IMR-90 (cell line): ENCODE measurements around the gene AGAP1. TPM values are rescaled to one million over a fixed set of nuclear protein-coding genes. Genes with fewer than 3 reads are reported as not detected.

Source experiments
- ATAC-seq: fragments of 200-7000 bp; cut with Tn5 transposase; 2 replicates; pipeline ENCODE4 v1.9.1; 2020; ENCODE audit warnings: low read depth, mild to moderate bottlenecking, moderate library complexity
- BruUV-seq: library from RNA; stranded (reverse); fragments of 400-500 nt; replicated peaks from 2 replicates; lab custom pipeline; 2021; lab: Mats Ljungman, UMichigan
- CTCF ChIA-PET: fragments of 300-600 bp; formaldehyde crosslinking; extraction: SDS; loops from one replicate; lab custom pipeline; 2021; ENCODE audit warnings: antibody characterized with exemption; lab: Yijun Ruan, JAX
- POLR2A ChIA-PET: fragments of 300-600 bp; sonication (Branson Sonifier 250); formaldehyde crosslinking; loops from one replicate; lab custom pipeline; 2022; ENCODE audit warnings: antibody characterized with exemption; ENCODE audit not compliant: unreplicated experiment; lab: Charles Lee
- DNase-seq: peaks from one replicate; pipeline ENCODE4 v3.0.0; 2013
- H2AFZ ChIP-seq: replicated peaks from 2 replicates; pipeline ENCODE3; 2013; ENCODE audit warnings: low read length, mild to moderate bottlenecking; ENCODE audit not compliant: poor library complexity
- H2AK5ac ChIP-seq: 2 replicates; pipeline ENCODE4 v1.6.1; 2013; ENCODE audit warnings: low read depth, low read length, inconsistent platforms
- H2AK9ac ChIP-seq: replicated peaks from 2 replicates; pipeline ENCODE3; 2013; ENCODE audit warnings: mild to moderate bottlenecking, low read depth, low read length, moderate library complexity; ENCODE audit not compliant: poor library complexity
- H2BK120ac ChIP-seq: 2 replicates; pipeline ENCODE4 v1.6.1; 2013; ENCODE audit warnings: low read depth, low read length, inconsistent platforms
- H2BK15ac ChIP-seq: 3 replicates; pipeline ENCODE4 v1.6.1; 2013; ENCODE audit warnings: low read depth, low read length, inconsistent platforms
- H2BK20ac ChIP-seq: 2 replicates; pipeline ENCODE4 v1.6.1; 2013; ENCODE audit warnings: low read depth, mild to moderate bottlenecking, inconsistent platforms, low read length, moderate library complexity
- H2BK5ac ChIP-seq: 2 replicates; pipeline ENCODE4 v1.6.1; 2013; ENCODE audit warnings: mild to moderate bottlenecking, low read depth, low read length, inconsistent platforms; ENCODE audit not compliant: poor library complexity, severe bottlenecking
- H3K14ac ChIP-seq: replicated peaks from 2 replicates; pipeline ENCODE4 v1.6.1; 2013; ENCODE audit warnings: low read depth, low read length, inconsistent platforms
- H3K18ac ChIP-seq: 2 replicates; pipeline ENCODE4 v1.6.1; 2013; ENCODE audit warnings: low read depth, low read length, control low read depth
- H3K23ac ChIP-seq: 2 replicates; pipeline ENCODE4 v1.6.1; 2013; ENCODE audit warnings: low read depth, low read length, inconsistent platforms
- H3K27ac ChIP-seq: 2 replicates; pipeline ENCODE4 v1.5.1; 2013; ENCODE audit warnings: mild to moderate bottlenecking, control low read depth, low read length; ENCODE audit not compliant: insufficient read depth
- H3K27me3 ChIP-seq: 2 replicates; pipeline ENCODE4 v1.6.1; 2013; ENCODE audit warnings: low read length; ENCODE audit not compliant: control insufficient read depth, insufficient read depth
- H3K36me3 ChIP-seq: 2 replicates; pipeline ENCODE4 v1.6.1; 2013; ENCODE audit warnings: low read length, mixed read lengths; ENCODE audit not compliant: control insufficient read depth, insufficient read depth
- H3K4ac ChIP-seq: 2 replicates; pipeline ENCODE4 v1.6.1; 2013; ENCODE audit warnings: low read depth, low read length, inconsistent platforms
- H3K4me1 ChIP-seq: 2 replicates; pipeline ENCODE4 v1.6.1; 2013; ENCODE audit warnings: low read length, mixed read lengths; ENCODE audit not compliant: control insufficient read depth, insufficient read depth
- H3K4me2 ChIP-seq: 2 replicates; pipeline ENCODE4 v1.6.1; 2013; ENCODE audit warnings: low read depth, mild to moderate bottlenecking, control low read depth, low read length, moderate library complexity
- H3K4me3 ChIP-seq: 2 replicates; pipeline ENCODE4 v1.5.1; 2013; ENCODE audit warnings: low read depth, mild to moderate bottlenecking, control low read depth, low read length, moderate library complexity; ENCODE audit not compliant: insufficient read depth
- H3K56ac ChIP-seq: 2 replicates; pipeline ENCODE4 v1.6.1; 2013; ENCODE audit warnings: low read length, inconsistent platforms; ENCODE audit not compliant: insufficient read depth; ENCODE audit errors: extremely low read depth
- H3K79me1 ChIP-seq, 2 experiments: 2 replicates each; pipeline ENCODE4 v1.6.1; 2013; ENCODE audit warnings: low read length in 2 of 2, inconsistent platforms in 1 of 2, low read depth in 1 of 2
- H3K9ac ChIP-seq: 2 replicates; pipeline ENCODE4 v1.6.1; 2013; ENCODE audit warnings: low read depth, low read length, control low read depth
- H3K9me1 ChIP-seq: 2 replicates; pipeline ENCODE4 v1.6.1; 2013; ENCODE audit warnings: low read length, inconsistent platforms; ENCODE audit not compliant: insufficient read depth
- H3K9me3 ChIP-seq: 2 replicates; pipeline ENCODE4 v1.6.1; 2013; ENCODE audit warnings: low read length; ENCODE audit not compliant: control insufficient read depth, insufficient read depth
- H4K20me1 ChIP-seq: 2 replicates; pipeline ENCODE4 v1.6.1; 2013; ENCODE audit warnings: low read length, inconsistent platforms; ENCODE audit not compliant: insufficient read depth
- H4K5ac ChIP-seq: 2 replicates; pipeline ENCODE4 v1.6.1; 2013; ENCODE audit warnings: mild to moderate bottlenecking, low read depth, low read length, control low read depth
- H4K8ac ChIP-seq, 2 experiments: 2 replicates each; pipeline ENCODE4 v1.6.1; 2013; ENCODE audit warnings: low read depth in 2 of 2, low read length in 2 of 2, control low read depth in 1 of 2, inconsistent platforms in 1 of 2
- H4K91ac ChIP-seq: 2 replicates; pipeline ENCODE4 v1.6.1; 2013; ENCODE audit warnings: low read depth, low read length, inconsistent platforms; ENCODE audit not compliant: insufficient read depth
- NFE2L2 ChIP-seq: fragments of 150-350 bp; IDR thresholded peaks from 2 replicates; pipeline ENCODE4 v1.6.1; 2016; ENCODE audit warnings: low read depth, mild to moderate bottlenecking, low read length
- RAD21 ChIP-seq: IDR thresholded peaks from 2 replicates; pipeline ENCODE4 v1.6.1; 2012; ENCODE audit warnings: low read length, improper control_type of control experiment
- RCOR1 ChIP-seq: IDR thresholded peaks from 2 replicates; pipeline ENCODE4 v1.6.1; 2012; ENCODE audit warnings: mild to moderate bottlenecking, low read length, improper control_type of control experiment; ENCODE audit not compliant: insufficient replicate concordance
- SMC3 ChIP-seq: fragments of 150-350 bp; IDR thresholded peaks from 2 replicates; pipeline ENCODE4 v1.6.1; 2016; ENCODE audit warnings: low read depth, mild to moderate bottlenecking, antibody characterized with exemption, low read length, moderate library complexity
- USF2 ChIP-seq: fragments of 150-350 bp; IDR thresholded peaks from 2 replicates; pipeline ENCODE4 v1.6.1; 2017; ENCODE audit warnings: mild to moderate bottlenecking, antibody characterized with exemption, low read length, low read depth
- WGBS, 2 experiments: methylation state at CpG; one replicate each; pipeline versions ENCODE4 v1.1.5 to v1.1.7; 2013; ENCODE audit warnings: missing lambda C conversion rate in 2 of 2; ENCODE audit not compliant: insufficient read length in 1 of 2; ENCODE audit errors: extremely low coverage in 2 of 2; 5-methylcytosine and 5-hydroxymethylcytosine counted together
- dilution Hi-C: fragments of 300-500 bp; cut with HindIII; formaldehyde crosslinking; loops from one replicate; pipeline ENCODE4 v1.14.3; 2018; ENCODE audit warnings: low sequenced_read_pairs; ENCODE audit not compliant: unreplicated experiment
- in situ Hi-C: fragments of 300-500 bp; cut with MboI; formaldehyde crosslinking; loops from 3 replicates; pipeline ENCODE4 v1.14.3; 2019; ENCODE audit warnings: low sequenced_read_pairs, inconsistent platforms, mixed read lengths
- intact Hi-C: fragments of 100-400 bp; cut with micrococcal nuclease; formaldehyde crosslinking; loops from 2 replicates; pipeline ENCODE4 v1.10.0; 2022
- polyA plus RNA-seq, 3 experiments: library from polyadenylated mRNA; depleted of rRNA; stranded (reverse); fragments of >200 nt; gene quantifications; 2 replicates each; pipeline ENCODE4 v1.2.3, GENCODE V29; 2012; ENCODE audit warnings: low replicate concordance in 1 of 3
- total RNA-seq: library from RNA; depleted of rRNA; stranded (reverse); fragments of >200 nt; gene quantifications from 2 replicates; pipeline ENCODE4 v1.2.3, GENCODE V29; 2012
- TF ChIP-seq, protein P1 (sequence below): fragments of 150-350 bp; IDR thresholded peaks from 2 replicates; pipeline ENCODE4 v1.6.1; 2016; ENCODE audit warnings: low read depth, mild to moderate bottlenecking, low read length, moderate library complexity, borderline replicate concordance

AGAP1 gene
- total and polyA plus RNA-seq, 2 of the 4 experiments (the other 2 are of a cell fraction) = 15.1 to 16.4 TPM

- Histone ChIP-seq H2AFZ (no peak overlapping the region), H3K36me3 (no peaks in the 10 kb centered on the region), H4K91ac (no peak overlapping the region), H3K9ac (no peak overlapping the region), H2BK5ac (no peak overlapping the region), H3K4me3 (no peak overlapping the region), H4K20me1 (peaks cover 55% of the 10 kb centered on the region), H3K4me2 (no peak overlapping the region), H4K5ac (no peak overlapping the region), H2AK9ac (no peak overlapping the region), H3K9me3 (peaks cover 9% of the 10 kb centered on the region), H3K9me1 (peaks cover 2% of the 10 kb centered on the region; the same call in 1 of the 2 replicates), H3K27ac (no peak overlapping the region), H2AK5ac (no peak overlapping the region), H2BK20ac (no peak overlapping the region), H3K79me1 (peaks cover 46 to 79% of the 10 kb centered on the region in 2 experiments), H3K18ac (no peak overlapping the region), H4K8ac (no peak overlapping the region), H3K14ac (no peak overlapping the region), H3K23ac (no peak overlapping the region), H2BK15ac (no peak overlapping the region), H2BK120ac (no peak overlapping the region), H3K56ac (no peak overlapping the region), H3K4ac (no peak overlapping the region), H3K4me1 (peaks cover 10% of the 10 kb centered on the region), H3K27me3 (no peaks in the 10 kb centered on the region)
- CTCF ChIA-PET = interaction anchor here (0.6 kb wide), 1 partner anchor 24 kb away, joined by 3 read pairs; no protein-coding TSS in a partner anchor
- ATAC-seq (no peak), DNase-seq (no peak)
- intact Hi-C loops = no loop called here
- dilution Hi-C loops = no loop called here
- TF ChIP-seq SMC3 (no peak), RCOR1 (no peak), USF2 (no peak), RAD21 (no peak), NFE2L2 (no peak)
- TF ChIP-seq, protein P1, sequence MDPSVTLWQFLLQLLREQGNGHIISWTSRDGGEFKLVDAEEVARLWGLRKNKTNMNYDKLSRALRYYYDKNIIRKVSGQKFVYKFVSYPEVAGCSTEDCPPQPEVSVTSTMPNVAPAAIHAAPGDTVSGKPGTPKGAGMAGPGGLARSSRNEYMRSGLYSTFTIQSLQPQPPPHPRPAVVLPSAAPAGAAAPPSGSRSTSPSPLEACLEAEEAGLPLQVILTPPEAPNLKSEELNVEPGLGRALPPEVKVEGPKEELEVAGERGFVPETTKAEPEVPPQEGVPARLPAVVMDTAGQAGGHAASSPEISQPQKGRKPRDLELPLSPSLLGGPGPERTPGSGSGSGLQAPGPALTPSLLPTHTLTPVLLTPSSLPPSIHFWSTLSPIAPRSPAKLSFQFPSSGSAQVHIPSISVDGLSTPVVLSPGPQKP = no peak
- WGBS, 2 experiments = 93% methylated on average over 2 of the region's 5 CpGs; no CpG with 5 or more reads in 1 of the 2 experiments
- POLR2A ChIA-PET = no interaction called here
- in situ Hi-C loops = no loop called here
- BruUV-seq = no TSS peak
Observed at GRCh38 chr2:235567842-235568241, 74.0 kb downstream of the AGAP1 start.
